ENCODE measurements around the gene KNDC1.
"Not testable (repeated sequence)": the region's sequence is repeated elsewhere in the genome, so short reads cannot be mapped to it uniquely, and the experiment has no call there.

The KNDC1 gene

GRCh38 chr10:133251388-133252222 lies 91.6 kb downstream of the KNDC1 start:
- in situ Hi-C loops (cut with MboI; ENCODE audit: low sequenced_read_pairs), result no loop called here

- in situ Hi-C loops (cut with MboI; ENCODE audit: low sequenced_read_pairs), result no loop called here
These were observed 92.2 kb downstream of the KNDC1 start for GRCh38 chr10:133252223-133252552.

GRCh38 chr10:133253361-133253955 lies 93.4 kb downstream of the KNDC1 start:
- in situ Hi-C loops (cut with MboI; ENCODE audit: low sequenced_read_pairs), result no loop called here

- in situ Hi-C loops (cut with MboI; ENCODE audit: low sequenced_read_pairs), result no loop called here
These were observed 94.6 kb downstream of the KNDC1 start for GRCh38 chr10:133254421-133255120.

- in situ Hi-C loops (cut with MboI; ENCODE audit: low sequenced_read_pairs), result no loop called here
These were observed 95.3 kb downstream of the KNDC1 start for GRCh38 chr10:133255323-133255722.

- in situ Hi-C loops (cut with MboI; ENCODE audit: low sequenced_read_pairs), result no loop called here
These were observed 97.6 kb downstream of the KNDC1 start for GRCh38 chr10:133257489-133258065.

- in situ Hi-C loops (cut with MboI; ENCODE audit: low sequenced_read_pairs), result no loop called here
These were observed 98.2 kb downstream of the KNDC1 start for GRCh38 chr10:133258066-133258817.

- in situ Hi-C loops (cut with MboI; ENCODE audit: low sequenced_read_pairs), result no loop called here
These were observed 99.0 kb downstream of the KNDC1 start for GRCh38 chr10:133258818-133259601.

GRCh38 chr10:133259602-133259989 lies 99.6 kb downstream of the KNDC1 start:
- in situ Hi-C loops (cut with MboI; ENCODE audit: low sequenced_read_pairs), result no loop called here

GRCh38 chr10:133260895-133261725 lies 101.1 kb downstream of the KNDC1 start:
- in situ Hi-C loops (cut with MboI; ENCODE audit: low sequenced_read_pairs), result no loop called here

GRCh38 chr10:133261726-133262325 lies 101.8 kb downstream of the KNDC1 start:
- in situ Hi-C loops (cut with MboI; ENCODE audit: low sequenced_read_pairs), result no loop called here

GRCh38 chr10:133262696-133263095 lies 102.7 kb downstream of the KNDC1 start:
- in situ Hi-C loops (cut with MboI; ENCODE audit: low sequenced_read_pairs), result no loop called here

GRCh38 chr10:133263674-133264073 lies 103.7 kb downstream of the KNDC1 start:
- in situ Hi-C loops (cut with MboI; ENCODE audit: low sequenced_read_pairs), result no loop called here

- in situ Hi-C loops (cut with MboI; ENCODE audit: low sequenced_read_pairs), result no loop called here
These were observed 104.4 kb downstream of the KNDC1 start for GRCh38 chr10:133264461-133264860.

GRCh38 chr10:133265052-133265451 lies 105.0 kb downstream of the KNDC1 start:
- in situ Hi-C loops (cut with MboI; ENCODE audit: low sequenced_read_pairs), result not testable (repeated sequence)

- in situ Hi-C loops (cut with MboI; ENCODE audit: low sequenced_read_pairs), result no loop called here
These were observed 106.2 kb downstream of the KNDC1 start for GRCh38 chr10:133266056-133266795.

- in situ Hi-C loops (cut with MboI; ENCODE audit: low sequenced_read_pairs), result no loop called here
These were observed 107.3 kb downstream of the KNDC1 start for GRCh38 chr10:133267293-133267692.

GRCh38 chr10:133267829-133268228 lies 107.8 kb downstream of the KNDC1 start:
- in situ Hi-C loops (cut with MboI; ENCODE audit: low sequenced_read_pairs), result no loop called here

Measured in HL-60/S4 treated with retinoic acid at 250 ng/mL for 4 days and 3 days (cell line).